Measurements from ENCODE around the gene RBM12.

DNA sequence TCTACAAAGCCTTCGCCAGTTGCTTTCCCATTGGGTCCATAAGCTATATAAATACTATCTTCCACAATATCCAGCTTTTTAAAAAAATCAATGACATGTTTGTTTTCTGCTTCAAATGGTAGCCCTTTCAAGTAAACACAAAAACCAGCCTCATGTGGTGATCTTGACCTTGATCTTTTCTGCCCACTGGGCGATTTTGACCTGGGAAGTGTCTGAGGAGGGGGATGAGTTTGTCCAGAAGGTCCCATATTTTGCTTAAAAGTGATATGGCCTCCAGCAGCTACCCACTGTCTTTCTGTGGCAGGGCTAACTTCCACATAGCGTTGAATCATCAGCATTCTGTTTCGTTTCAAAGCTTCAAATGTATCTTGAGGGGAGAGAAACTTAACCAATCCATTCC, 10.8 kb downstream of the RBM12 start:
- TF ChIP-seq, protein P1, sequence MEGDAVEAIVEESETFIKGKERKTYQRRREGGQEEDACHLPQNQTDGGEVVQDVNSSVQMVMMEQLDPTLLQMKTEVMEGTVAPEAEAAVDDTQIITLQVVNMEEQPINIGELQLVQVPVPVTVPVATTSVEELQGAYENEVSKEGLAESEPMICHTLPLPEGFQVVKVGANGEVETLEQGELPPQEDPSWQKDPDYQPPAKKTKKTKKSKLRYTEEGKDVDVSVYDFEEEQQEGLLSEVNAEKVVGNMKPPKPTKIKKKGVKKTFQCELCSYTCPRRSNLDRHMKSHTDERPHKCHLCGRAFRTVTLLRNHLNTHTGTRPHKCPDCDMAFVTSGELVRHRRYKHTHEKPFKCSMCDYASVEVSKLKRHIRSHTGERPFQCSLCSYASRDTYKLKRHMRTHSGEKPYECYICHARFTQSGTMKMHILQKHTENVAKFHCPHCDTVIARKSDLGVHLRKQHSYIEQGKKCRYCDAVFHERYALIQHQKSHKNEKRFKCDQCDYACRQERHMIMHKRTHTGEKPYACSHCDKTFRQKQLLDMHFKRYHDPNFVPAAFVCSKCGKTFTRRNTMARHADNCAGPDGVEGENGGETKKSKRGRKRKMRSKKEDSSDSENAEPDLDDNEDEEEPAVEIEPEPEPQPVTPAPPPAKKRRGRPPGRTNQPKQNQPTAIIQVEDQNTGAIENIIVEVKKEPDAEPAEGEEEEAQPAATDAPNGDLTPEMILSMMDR (IDR thresholded peaks at IDR 0.05; ENCODE audit: low read depth, low read length), result no peak
- no peak for TF ChIP-seq POLR2A (IDR thresholded peaks at IDR 0.05; ENCODE audit: extremely low read depth, insufficient read length)
- no peak for TF ChIP-seq MYC (IDR thresholded peaks at IDR 0.05; ENCODE audit: low read depth, low read length)
- TF ChIP-seq, protein P2, sequence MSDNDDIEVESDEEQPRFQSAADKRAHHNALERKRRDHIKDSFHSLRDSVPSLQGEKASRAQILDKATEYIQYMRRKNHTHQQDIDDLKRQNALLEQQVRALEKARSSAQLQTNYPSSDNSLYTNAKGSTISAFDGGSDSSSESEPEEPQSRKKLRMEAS (IDR thresholded peaks at IDR 0.05; ENCODE audit: low read depth, low read length), result no peak
